ENCODE measurements around the gene GPR132. TPM values are rescaled to one million over a fixed set of nuclear protein-coding genes. Genes with fewer than 3 reads are reported as not detected.
"Not testable (repeated sequence)": the region's sequence is repeated elsewhere in the genome, so short reads cannot be mapped to it uniquely, and the experiment has no call there.

The GPR132 gene
- total RNA-seq, 1 donor from 2014 or later, result 9.1 TPM

- TF ChIP-seq POLR2AphosphoS5 (IDR thresholded peaks at IDR 0.05; ENCODE audit: insufficient read depth in 1 of 2, low read depth in 1 of 2) (no peak), POLR2A (IDR thresholded peaks at IDR 0.05) (no peak), CTCF (IDR thresholded peaks at IDR 0.05) (no peak)
- no peaks in the 10 kb centered on the region for H3K9me3 ChIP-seq
- H3K27ac ChIP-seq, result no peak overlapping the region
- H3K4me1 ChIP-seq, result no peaks in the 10 kb centered on the region
- H3K36me3 ChIP-seq, result no peaks in the 10 kb centered on the region
- intact Hi-C loops (cut with DNase I), result loop anchor here (5.0 kb wide), 1 partner anchor 65 kb away; the partner anchor contains the start of gene AHNAK2
- no peaks in the 10 kb centered on the region for H3K27me3 ChIP-seq
- no peak overlapping the region for H3K4me3 ChIP-seq
- no peak for DNase-seq (ENCODE audit: extremely low spot score in 2 of 2)
These were observed 23.1 kb downstream of the GPR132 start for GRCh38 chr14:105041841-105042765.

- no peaks in the 10 kb centered on the region for H3K36me3 ChIP-seq
- no peaks in the 10 kb centered on the region for H3K27me3 ChIP-seq
- no peak overlapping the region for H3K4me3 ChIP-seq
- intact Hi-C loops (cut with DNase I), result loop anchor here (5.0 kb wide), 1 partner anchor 62 kb away; the partner anchor contains the start of gene AHNAK2
- no peak overlapping the region for H3K27ac ChIP-seq
- no peak for DNase-seq (ENCODE audit: extremely low spot score in 2 of 2)
- no peaks in the 10 kb centered on the region for H3K9me3 ChIP-seq
- no peak for TF ChIP-seq POLR2AphosphoS5 (IDR thresholded peaks at IDR 0.05; ENCODE audit: insufficient read depth in 1 of 2, low read depth in 1 of 2)
- no peak for TF ChIP-seq POLR2A (IDR thresholded peaks at IDR 0.05)
- no peak for TF ChIP-seq CTCF (IDR thresholded peaks at IDR 0.05)
- H3K4me1 ChIP-seq, result no peaks in the 10 kb centered on the region
These were observed 25.6 kb downstream of the GPR132 start for GRCh38 chr14:105039458-105040205.

- intact Hi-C loops (cut with DNase I); H3K4me3 ChIP-seq; H3K27me3 ChIP-seq; H3K9me3 ChIP-seq; H3K27ac ChIP-seq; DNase-seq (ENCODE audit: extremely low spot score in 2 of 2); H3K4me1 ChIP-seq; H3K36me3 ChIP-seq: not testable (repeated sequence)
These were observed 29.6 kb downstream of the GPR132 start for GRCh38 chr14:105035616-105036015.

- no peak for TF ChIP-seq POLR2AphosphoS5 (IDR thresholded peaks at IDR 0.05; ENCODE audit: insufficient read depth in 1 of 2, low read depth in 1 of 2)
- no peak for TF ChIP-seq CTCF (IDR thresholded peaks at IDR 0.05)
- no peak for TF ChIP-seq POLR2A (IDR thresholded peaks at IDR 0.05)
- Histone ChIP-seq H3K36me3 (no peaks in the 10 kb centered on the region), H3K27ac (no peak overlapping the region), H3K4me1 (no peaks in the 10 kb centered on the region), H3K27me3 (no peaks in the 10 kb centered on the region), H3K9me3 (no peaks in the 10 kb centered on the region), H3K4me3 (peak overlapping the region in 1 of 2 donors; percentile 47)
- intact Hi-C loops (cut with DNase I), result no loop called here
- DNase-seq (ENCODE audit: extremely low spot score in 2 of 2), result no peak
These were observed 30.8 kb downstream of the GPR132 start for GRCh38 chr14:105034315-105035039.

GRCh38 chr14:105033412-105033900, 31.8 kb downstream of the GPR132 start:
- not testable (repeated sequence) for H3K27me3 ChIP-seq

More at GRCh38 chr14:105033412-105033900, 31.8 kb downstream of the GPR132 start:
- H3K36me3 ChIP-seq; intact Hi-C loops (cut with DNase I); DNase-seq (ENCODE audit: extremely low spot score in 2 of 2); H3K4me1 ChIP-seq; H3K9me3 ChIP-seq: not testable (repeated sequence)
- Histone ChIP-seq H3K27ac (peak overlapping the region; percentile 49), H3K4me3 (peak overlapping the region; percentile 27 to 47)

All from vagina (tissue), 2 donors.